ENCODE measurements around the gene NBEA.

NBEA gene

GRCh38 chr13:35162420-35162819 is 220.3 kb downstream of the NBEA start:
- no peak overlapping the region for H3K4me3 ChIP-seq (replicated peaks; ENCODE audit: insufficient read depth, low read length)
- H3K27ac ChIP-seq (replicated peaks), result no peak overlapping the region
- no peak for DNase-seq (ENCODE audit: low read depth in 1 of 2, low spot score in 1 of 2)
- no peak for TF ChIP-seq CTCF (IDR thresholded peaks at IDR 0.05; ENCODE audit: insufficient read depth, low read length)
- no peaks in the 10 kb centered on the region for H3K27me3 ChIP-seq (ENCODE audit: insufficient read depth, poor library complexity, severe bottlenecking)

- Histone ChIP-seq H3K4me3 (replicated peaks; ENCODE audit: insufficient read depth, low read length) (no peak overlapping the region), H3K27me3 (ENCODE audit: insufficient read depth, poor library complexity, severe bottlenecking) (no peaks in the 10 kb centered on the region), H3K27ac (replicated peaks) (no peak overlapping the region)
- TF ChIP-seq SPI1 (IDR thresholded peaks at IDR 0.05; ENCODE audit: borderline replicate concordance, low read depth) (no peak), CTCF (IDR thresholded peaks at IDR 0.05; ENCODE audit: insufficient read depth, low read length) (no peak), POLR2AphosphoS5 (IDR thresholded peaks at IDR 0.05; ENCODE audit: low read depth) (no peak), GABPA (IDR thresholded peaks at IDR 0.05; ENCODE audit: low read depth) (no peak)
- TF ChIP-seq, protein P1, sequence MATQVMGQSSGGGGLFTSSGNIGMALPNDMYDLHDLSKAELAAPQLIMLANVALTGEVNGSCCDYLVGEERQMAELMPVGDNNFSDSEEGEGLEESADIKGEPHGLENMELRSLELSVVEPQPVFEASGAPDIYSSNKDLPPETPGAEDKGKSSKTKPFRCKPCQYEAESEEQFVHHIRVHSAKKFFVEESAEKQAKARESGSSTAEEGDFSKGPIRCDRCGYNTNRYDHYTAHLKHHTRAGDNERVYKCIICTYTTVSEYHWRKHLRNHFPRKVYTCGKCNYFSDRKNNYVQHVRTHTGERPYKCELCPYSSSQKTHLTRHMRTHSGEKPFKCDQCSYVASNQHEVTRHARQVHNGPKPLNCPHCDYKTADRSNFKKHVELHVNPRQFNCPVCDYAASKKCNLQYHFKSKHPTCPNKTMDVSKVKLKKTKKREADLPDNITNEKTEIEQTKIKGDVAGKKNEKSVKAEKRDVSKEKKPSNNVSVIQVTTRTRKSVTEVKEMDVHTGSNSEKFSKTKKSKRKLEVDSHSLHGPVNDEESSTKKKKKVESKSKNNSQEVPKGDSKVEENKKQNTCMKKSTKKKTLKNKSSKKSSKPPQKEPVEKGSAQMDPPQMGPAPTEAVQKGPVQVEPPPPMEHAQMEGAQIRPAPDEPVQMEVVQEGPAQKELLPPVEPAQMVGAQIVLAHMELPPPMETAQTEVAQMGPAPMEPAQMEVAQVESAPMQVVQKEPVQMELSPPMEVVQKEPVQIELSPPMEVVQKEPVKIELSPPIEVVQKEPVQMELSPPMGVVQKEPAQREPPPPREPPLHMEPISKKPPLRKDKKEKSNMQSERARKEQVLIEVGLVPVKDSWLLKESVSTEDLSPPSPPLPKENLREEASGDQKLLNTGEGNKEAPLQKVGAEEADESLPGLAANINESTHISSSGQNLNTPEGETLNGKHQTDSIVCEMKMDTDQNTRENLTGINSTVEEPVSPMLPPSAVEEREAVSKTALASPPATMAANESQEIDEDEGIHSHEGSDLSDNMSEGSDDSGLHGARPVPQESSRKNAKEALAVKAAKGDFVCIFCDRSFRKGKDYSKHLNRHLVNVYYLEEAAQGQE (IDR thresholded peaks at IDR 0.05; ENCODE audit: insufficient replicate concordance, low read depth), result no peak
- DNase-seq (ENCODE audit: low read depth in 1 of 2, low spot score in 1 of 2), result no peak
Measured at GRCh38 chr13:35163674-35164073, 221.6 kb downstream of the NBEA start.

- peak in 1 of 2 experiments; percentile 1 for DNase-seq (ENCODE audit: low read depth in 1 of 2, low spot score in 1 of 2)
- Histone ChIP-seq H3K27ac (replicated peaks) (no peak overlapping the region), H3K4me3 (replicated peaks; ENCODE audit: insufficient read depth, low read length) (no peak overlapping the region), H3K27me3 (ENCODE audit: insufficient read depth, poor library complexity, severe bottlenecking) (no peaks in the 10 kb centered on the region)
- TF ChIP-seq GABPA (IDR thresholded peaks at IDR 0.05; ENCODE audit: low read depth), result no peak
- TF ChIP-seq, protein P1 (IDR thresholded peaks at IDR 0.05; ENCODE audit: insufficient replicate concordance, low read depth), result no peak
- no peak for TF ChIP-seq POLR2AphosphoS5 (IDR thresholded peaks at IDR 0.05; ENCODE audit: low read depth)
- no peak for TF ChIP-seq SPI1 (IDR thresholded peaks at IDR 0.05; ENCODE audit: borderline replicate concordance, low read depth)
- TF ChIP-seq CTCF (IDR thresholded peaks at IDR 0.05; ENCODE audit: insufficient read depth, low read length), result peak; percentile 10
Measured at GRCh38 chr13:35164324-35164932, 222.4 kb downstream of the NBEA start.

GRCh38 chr13:35165205-35165604 is 223.1 kb downstream of the NBEA start:
- Histone ChIP-seq H3K27me3 (ENCODE audit: insufficient read depth, poor library complexity, severe bottlenecking) (no peaks in the 10 kb centered on the region), H3K4me3 (replicated peaks; ENCODE audit: insufficient read depth, low read length) (no peak overlapping the region), H3K27ac (replicated peaks) (no peak overlapping the region)
- TF ChIP-seq, protein P1 (IDR thresholded peaks at IDR 0.05; ENCODE audit: insufficient replicate concordance, low read depth), result no peak
- TF ChIP-seq CTCF (IDR thresholded peaks at IDR 0.05; ENCODE audit: insufficient read depth, low read length), result no peak
- no peak for TF ChIP-seq GABPA (IDR thresholded peaks at IDR 0.05; ENCODE audit: low read depth)
- TF ChIP-seq SPI1 (IDR thresholded peaks at IDR 0.05; ENCODE audit: borderline replicate concordance, low read depth), result no peak
- DNase-seq (ENCODE audit: low read depth in 1 of 2, low spot score in 1 of 2), result no peak
